T1000 (cell line): Measurements from ENCODE around the gene ZNF8.
A peak's percentile ranks its signal among the peaks of the same experiment; 100 is the strongest.
"Not testable (repeated sequence)": the region's sequence is repeated elsewhere in the genome, so short reads cannot be mapped to it uniquely, and the experiment has no call there.

ENCODE experiments used
- DNase-seq: peaks from one replicate; lab custom pipeline; 2025; ENCODE audit warnings: mixed read lengths; lab: John Stamatoyannopoulos, UW

Gene ZNF8

DNA sequence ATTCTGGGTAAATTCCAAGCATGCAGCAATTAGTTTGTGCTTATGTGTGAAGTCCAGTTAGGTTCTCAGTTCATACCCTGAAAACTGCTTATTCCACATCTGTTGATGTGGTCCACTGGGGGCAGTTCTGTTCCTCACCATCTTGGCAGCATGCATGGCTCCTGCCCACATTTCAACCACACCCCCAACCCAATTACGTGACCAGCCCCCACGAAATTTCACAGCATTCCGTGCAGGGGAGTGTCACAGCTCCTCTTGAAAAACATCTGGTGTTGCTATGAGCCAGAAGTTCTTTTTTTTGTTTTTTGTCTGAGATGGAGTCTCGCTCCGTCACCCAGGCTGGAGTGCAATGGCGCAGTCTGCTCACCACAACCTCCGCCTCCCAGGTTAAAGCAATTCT lies 17.3 kb downstream of the ZNF8 start:
- DNase-seq, result no peak

DNA sequence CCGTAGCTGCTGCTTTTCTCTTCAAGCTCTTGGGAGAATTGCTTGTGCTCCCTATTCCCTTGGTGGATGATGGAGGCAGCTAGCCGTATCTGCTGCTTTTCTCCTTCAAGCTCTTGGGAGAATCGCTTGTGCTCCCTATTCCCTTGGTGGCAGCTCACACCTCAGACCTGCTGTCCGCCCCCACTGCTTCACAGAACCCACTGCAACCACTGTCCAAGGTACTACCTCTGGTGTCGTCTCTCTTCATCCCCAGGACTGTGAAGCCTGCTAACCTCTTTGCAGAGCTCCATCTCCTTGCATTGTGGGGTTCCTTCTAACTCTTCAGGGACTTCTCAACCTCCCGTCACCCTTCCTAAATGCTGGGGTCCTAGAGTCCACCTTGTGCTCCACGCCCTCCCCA lies 21.9 kb downstream of the ZNF8 start:
- no peak for DNase-seq

DNA sequence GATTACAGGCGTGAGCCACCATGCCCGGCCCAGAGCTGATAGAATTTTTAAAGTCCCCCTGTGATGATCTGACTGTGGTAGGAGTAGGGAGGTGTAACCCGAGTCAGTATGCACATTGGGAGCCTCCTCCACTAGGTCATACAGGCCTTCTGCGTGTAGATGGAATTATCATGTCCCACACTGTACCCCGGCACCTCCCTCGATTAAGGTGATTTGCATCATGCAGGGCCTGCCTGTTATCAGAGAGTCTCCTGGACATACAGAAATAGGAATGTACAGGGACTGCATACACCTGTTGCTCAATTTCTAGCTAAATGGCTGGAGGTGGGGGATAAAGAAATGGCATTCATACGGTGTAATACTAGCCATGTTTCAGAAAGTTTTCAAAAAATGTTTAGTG lies 25.5 kb downstream of the ZNF8 start:
- no peak for DNase-seq

DNA sequence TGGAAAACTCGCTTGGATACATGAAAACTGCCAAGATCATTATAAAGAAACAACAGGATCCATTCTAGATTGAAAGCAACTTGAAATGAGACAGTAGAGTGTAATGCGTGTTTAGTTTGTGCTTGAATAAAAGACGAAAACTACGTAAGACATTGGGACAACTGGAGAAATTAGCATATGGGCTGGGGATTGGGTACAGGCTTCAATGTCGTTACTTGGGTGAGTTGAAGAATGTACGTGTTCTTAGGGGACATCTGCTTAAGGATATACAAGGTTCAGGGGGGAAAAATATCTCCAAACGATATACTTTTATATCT lies 26.0 kb downstream of the ZNF8 start:
- no peak for DNase-seq

DNA sequence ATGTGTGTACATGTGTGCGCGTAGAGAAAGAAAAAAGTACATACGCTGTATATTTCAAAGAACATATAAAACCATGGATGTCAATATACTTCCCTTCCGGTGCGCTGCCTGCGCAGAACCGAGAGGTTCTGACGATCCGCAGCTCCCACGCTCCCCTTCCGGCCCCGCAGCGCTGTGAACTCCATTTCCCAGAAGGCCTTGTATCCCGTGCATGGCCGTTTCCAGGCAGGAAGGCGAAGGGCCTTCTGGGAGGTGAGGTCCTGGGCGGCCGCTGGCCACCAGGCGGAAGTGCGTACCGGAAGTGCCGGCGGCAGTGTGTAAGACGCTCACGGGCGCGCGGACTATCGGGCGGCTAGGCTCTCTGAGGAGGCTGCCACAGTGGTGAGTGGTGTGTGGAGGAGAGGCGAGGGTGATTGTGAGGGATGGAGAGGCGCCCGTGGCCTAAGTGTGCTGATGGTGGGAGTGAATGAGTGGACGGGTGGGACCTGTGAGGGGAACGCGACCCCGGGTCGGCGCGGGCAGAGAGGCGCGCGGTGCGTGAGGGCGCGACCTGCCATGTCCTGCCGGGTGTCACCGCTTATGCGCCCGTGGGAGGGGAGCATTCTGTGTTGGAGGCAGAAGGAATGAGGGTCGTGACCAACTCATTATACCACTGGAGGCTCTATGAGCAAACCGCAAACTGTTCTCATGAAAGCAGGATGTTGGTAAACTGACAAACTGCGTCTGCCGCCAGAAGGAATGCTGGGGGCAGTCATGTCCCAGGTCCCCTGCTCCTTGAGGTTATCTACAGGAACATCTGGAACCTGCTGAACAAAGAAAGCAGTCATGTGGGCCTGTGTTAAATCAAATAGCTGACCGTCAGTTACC lies 26.5 kb downstream of the ZNF8 start, which contains the start of gene ERVK3-1:
Gene ERVK3-1 (plus strand): TSS at position 313 of the 867 bp plus-strand sequence. CDS start 6,792 bp downstream, outside the sequence.
- DNase-seq, result peak; percentile 82

DNA sequence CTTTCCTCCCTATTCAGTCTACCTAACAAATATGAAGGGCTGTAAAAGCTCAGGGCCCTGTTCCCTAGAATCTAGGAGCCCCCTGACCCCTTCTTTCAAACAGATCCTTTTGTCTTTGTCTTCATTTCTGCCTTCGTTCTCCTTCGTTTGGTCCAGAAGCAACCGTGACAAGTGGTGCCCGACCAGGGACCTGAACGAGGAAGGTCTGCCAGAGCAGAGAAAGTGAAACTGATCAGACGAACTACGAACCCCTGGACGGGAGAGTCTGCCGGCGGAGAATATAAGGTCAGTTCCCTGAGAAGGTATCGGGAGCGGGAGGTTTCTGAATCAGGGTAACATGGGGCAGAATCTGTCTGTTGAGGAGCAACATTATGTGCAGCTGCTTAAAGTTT lies 27.2 kb downstream of the ZNF8 start:
- no peak for DNase-seq

DNA sequence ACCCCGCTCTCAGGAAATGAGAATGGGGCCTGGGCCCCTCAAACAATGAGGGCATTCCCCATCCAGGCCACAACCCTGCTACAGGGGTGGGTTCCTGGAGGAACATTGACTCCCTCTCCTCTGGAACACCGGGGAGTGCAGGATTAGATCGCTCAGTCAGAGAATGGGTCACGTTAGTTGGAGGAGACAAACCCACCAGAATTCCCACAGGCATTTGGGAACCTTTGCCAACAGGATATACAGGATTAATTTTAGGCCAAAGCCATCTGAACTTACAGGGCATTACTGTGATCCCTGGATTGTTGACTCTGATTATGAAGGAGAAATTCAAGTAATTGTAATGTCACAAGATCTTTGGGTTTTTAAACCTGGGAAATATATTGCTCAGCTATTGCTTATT lies 29.0 kb downstream of the ZNF8 start:
- DNase-seq, result no peak

DNA sequence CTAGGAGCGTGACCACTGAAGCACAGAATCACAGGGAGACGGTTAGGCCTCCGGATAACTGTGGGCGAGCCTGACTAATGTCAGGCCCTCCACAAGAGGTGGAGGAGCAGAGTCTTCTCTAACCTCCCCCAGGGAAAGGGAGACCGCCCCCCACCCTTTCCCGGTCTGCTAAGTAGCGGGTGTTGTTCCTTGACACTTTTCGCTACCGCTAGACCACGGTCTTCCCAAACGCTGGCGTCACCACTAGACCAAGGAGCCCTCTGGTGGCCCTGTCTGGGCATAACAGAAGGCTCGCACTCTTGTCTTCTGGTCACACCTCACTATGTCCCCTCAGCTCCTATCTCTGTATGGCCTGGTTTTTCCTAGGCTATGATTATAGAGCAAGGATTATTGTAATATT lies 31.9 kb downstream of the ZNF8 start:
- not testable (repeated sequence) for DNase-seq

DNA sequence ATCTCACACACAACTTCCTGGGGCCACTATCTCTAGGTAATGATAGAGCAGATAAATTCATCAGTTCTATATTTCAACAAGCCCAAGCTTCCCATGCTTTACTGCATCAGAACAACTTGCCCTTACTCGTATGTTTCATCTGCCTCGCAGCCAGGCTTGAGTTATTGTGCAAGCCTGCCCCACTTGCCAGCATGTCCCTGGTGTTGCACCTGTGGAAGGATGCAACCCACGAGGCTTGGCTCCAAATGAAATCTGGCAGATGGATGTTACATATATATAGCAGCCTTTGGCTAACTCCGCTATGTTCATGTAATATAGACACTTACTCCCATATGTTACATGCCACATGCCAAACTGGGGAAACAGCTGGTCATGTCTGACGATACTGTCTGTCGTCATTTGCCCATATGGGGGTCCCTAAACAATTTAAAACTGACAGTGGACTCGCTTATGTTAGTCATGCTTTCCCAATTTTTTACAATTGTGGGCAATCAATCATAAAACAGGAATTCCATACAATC lies 32.6 kb downstream of the ZNF8 start:
- no peak for DNase-seq

DNA sequence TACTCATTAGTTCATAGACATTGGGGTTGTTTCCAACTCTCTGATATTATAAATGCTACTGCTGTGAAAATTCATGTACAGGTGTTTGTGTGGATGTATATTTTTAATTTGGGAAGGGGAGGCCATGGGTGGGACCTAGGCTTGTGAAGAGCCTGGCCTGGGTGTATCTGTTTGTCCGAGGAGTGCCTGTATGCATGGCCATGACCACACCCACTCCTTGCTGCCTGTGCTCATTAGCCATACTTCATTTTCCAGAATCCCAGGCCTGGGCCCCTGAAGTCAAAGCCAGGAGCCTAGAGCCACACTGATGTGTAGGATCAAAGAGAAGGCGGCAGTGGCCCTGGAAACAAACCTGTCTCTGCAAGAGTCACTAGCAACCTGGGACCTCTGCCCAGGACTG lies 36.8 kb downstream of the ZNF8 start:
- DNase-seq, result no peak

DNA sequence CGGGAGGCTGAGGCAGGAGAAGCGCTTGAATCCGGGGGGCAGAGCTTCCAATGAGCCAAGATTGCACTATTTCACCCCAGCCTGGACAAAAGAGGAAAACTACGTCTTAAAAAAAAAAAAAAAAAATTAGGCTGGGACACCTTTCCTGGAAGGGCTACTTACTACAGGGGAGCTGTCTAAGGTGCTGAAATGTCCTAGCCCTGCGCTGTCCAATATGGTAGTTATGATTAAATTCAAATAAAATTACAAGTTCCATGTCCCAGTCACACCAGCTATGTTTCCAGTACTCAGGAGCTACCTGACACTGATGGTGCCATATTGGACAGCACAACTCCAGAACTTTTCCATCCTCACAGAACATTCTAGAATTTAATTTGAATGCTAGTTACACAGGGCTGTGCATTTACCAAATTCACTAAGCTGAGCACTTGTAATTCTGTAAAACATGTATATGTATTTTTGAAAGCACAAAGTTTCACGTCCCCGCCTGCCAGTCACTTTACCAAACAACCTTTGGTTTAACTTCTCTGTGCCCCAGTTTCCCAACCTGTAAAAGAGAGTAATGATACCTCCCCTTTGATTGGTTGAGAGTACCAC lies 38.8 kb downstream of the ZNF8 start:
- DNase-seq, result no peak

DNA sequence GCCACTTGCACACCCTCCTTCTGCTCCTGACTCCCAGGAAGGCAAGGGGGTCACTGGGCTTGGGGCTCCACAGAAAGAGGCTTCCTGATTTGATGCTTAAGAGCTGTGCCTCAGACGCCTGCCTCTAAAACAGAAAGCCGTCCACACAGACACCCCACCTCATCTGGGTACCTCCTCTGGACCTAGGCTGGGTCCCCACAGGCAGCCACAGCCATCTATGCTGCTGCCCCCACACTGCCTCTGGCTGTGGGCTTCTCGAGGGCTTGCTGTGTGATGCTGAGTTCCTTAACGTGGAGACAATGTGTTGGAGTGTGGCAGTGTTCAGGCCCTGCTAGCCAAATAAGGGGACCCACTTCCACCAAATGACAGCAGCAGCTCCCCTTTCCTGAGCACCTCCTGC lies 39.5 kb downstream of the ZNF8 start:
- DNase-seq, result no peak

DNA sequence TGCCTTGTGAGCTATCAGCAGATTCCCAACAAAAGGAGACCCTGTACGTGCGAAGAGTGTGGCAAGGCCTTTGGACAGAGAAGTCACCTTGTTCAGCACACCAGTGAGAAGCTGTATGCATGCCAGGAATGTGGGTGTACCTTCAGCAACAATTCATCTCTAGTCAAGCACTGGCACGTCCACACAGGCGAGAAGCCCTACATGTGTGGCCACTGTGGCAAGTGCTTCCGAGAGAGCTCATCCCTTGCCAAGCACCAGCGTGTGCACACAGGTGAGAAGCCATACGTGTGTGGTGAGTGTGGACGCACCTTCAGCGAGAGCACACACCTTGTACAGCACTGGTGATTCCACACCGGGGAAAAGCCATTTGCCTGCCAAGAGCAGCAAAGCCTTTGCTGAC lies 40.5 kb downstream of the ZNF8 start:
- DNase-seq, result no peak

DNA sequence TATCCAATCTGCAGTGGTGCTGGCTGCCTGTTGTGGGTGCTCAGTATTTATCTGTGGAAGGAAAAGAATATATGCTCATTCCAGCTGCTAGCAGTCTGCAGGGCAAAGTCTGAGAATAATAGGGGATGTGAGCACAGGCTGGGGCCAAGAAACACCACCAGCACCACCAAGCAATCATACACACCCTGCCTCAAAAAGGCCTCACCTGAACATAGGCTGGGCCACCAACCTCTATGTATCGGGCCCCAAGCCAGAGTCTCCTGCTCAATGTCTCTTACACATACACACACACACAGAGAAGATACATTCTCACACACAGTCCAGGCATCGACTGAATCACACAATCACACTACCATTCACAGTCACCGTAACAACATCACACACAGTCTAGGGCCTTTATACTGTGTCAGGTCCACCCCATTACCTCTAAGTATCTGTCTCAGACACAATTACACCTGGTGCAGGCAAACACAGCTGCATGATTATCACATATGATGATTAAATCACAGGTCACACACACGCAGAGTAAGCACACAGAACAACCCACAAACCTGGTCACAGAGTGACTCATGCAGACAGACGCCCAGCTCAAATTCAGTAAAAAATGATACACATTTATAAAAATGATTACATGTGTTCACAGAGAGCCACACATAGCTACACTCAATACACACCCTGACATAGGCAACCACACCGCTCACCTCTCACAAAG lies 46.7 kb downstream of the ZNF8 start:
- no peak for DNase-seq

DNA sequence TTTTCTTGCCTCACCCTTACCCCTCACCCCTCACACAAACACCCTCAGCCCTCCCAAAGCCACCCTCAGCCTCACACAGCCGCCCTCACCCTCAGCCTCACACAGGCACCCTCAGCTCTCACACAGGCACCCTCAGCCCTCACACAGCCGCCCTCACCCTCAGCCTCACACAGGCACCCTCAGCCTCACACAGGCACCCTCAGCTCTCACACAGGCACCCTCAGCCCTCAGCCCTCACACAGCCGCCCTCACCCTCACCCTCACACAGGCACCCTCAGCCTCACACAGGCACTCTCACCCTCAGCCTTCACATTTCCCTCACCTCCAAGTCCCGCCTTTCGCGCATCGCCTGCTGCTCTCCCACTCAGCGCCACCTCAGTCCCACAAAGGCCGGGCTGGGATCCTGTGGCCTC lies 47.8 kb downstream of the ZNF8 start:
- no peak for DNase-seq

DNA sequence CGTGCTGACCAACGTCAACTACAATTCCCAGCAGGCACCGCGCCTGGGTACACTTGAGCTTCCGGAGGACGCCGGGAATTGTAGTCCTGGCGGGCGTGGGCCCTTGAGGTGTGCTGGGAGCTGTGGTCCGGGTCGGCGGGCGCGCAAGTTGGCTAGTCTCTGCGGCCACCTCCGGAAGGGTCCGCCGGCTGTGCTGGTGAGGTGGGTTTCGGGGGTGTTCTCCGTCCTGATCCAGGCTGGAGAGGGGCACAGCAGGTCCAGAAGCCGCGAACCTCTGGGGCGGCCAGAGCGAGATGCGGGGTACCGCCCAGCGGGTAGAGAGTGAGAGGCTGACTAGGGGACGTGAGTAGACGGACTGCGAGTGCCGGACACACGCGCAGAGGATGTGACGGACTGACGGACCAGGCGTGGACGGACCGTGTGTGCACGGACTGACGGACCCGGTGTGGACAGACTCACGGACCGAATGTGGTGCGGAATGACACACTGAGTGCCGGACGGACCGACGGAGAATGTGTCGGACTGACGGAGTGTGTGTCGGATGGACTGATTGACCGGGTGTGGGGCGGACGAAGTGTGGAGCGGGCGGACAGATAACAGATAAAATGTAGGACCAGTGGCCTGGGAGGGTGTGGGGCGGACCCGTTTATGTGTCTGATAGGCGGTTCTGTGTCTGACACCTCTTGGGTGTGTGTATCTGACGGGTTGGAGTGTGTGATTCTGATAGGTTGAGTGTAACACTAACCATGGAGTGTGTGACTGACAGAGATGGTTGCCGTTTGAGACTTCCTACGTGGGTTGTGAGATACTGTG lies 48.4 kb downstream of the ZNF8 start, which contains the start of gene ZSCAN22:
Gene ZSCAN22 (plus strand): TSS at position 81 of the 813 bp plus-strand sequence. CDS start 7,809 bp downstream, outside the sequence.
- DNase-seq, result peak; percentile 79

DNA sequence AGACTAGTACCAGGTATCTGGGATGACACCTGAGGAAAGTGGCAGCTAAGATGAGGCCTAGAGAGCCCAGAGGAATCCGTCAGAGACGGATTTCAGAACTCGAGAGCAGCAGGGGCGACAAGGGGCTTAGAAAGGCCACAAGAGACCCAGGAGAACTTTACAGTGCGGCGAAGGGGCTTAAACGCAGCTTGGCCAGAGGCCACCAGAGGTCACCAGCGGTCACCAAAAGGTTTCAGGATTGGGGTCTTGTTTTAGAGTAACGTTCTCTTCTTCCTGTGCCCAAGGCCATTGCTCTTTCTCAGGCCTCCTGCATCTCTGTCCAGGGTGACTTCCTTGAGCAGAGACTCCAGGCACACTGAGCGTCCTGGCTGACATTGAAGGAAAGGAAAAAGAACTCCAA lies 50.2 kb downstream of the ZNF8 start:
- DNase-seq, result no peak

DNA sequence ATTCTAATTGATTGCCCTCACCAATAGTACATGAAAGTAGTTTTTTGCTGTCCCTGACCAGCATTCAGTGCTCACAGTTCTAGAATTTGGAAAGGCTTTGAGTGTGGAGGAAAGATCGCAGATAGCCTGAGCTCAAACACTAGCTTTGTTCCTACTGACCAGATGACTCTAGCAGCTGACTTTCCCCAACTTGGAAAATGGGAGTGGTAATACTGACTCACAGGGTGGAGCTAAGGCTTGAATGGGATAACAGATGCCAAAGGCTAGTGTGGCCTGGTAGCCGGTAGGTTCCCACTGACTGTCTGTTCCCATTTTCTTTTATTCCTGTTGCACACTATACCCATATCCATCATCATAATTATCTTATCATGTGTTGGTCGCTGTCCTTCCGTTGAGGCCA lies 51.7 kb downstream of the ZNF8 start:
- no peak for DNase-seq

DNA sequence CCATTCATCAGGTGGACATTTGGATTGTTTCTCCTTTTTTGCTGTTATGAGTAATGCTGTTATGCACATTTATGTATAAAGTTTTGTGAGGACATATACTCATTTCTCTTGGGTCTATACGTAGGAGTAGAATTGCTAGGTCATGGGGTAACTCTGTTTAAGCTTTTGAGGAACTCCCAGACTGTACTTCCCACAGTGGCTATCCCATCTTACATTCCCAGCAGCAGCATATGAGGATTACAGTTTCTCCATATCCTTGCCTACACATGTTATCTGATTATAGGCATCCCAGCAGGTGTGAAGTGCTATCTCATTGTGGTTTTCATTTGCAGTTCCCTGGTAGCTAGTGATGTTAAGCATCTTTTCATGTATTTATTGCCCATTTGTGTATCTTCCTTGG lies 53.9 kb downstream of the ZNF8 start:
- no peak for DNase-seq

DNA sequence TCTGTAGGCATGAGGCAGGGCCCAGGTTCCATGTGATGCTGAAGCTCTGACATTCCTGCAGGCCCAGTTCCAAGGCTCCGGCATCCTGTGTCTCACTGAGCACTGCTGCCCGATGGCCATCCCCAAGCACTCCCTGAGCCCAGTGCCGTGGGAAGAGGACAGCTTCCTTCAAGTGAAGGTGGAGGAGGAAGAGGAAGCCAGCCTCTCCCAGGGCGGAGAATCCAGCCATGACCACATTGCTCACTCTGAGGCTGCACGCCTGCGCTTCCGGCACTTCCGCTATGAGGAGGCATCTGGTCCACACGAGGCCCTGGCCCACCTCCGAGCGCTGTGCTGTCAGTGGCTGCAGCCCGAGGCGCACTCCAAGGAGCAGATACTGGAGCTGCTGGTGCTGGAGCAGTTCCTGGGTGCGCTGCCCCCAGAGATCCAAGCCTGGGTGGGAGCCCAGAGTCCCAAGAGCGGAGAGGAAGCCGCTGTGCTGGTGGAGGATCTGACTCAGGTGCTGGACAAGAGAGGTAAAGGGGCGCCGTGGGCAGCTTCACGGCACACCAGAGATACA lies 56.0 kb downstream of the ZNF8 start:
- no peak for DNase-seq

DNA sequence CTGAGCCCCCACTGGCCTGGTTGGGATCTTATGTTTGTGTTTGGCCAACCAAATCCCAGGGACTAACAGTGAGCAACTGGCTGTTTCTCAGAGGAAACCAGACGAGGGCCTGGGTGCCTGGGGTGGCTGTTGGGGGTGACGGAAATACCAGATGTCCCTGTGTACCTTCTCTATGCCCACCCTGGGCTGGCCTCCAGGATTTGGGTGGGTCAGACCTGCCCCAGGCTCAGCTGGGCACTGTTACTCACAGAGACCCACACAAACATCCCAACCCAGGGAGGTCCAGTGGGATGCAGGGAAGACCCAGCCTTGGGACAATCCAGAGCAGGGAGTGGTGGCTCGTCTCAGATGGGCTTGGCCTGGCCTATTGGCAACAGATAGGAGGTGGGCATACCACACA lies 56.9 kb downstream of the ZNF8 start:
- no peak for DNase-seq

DNA sequence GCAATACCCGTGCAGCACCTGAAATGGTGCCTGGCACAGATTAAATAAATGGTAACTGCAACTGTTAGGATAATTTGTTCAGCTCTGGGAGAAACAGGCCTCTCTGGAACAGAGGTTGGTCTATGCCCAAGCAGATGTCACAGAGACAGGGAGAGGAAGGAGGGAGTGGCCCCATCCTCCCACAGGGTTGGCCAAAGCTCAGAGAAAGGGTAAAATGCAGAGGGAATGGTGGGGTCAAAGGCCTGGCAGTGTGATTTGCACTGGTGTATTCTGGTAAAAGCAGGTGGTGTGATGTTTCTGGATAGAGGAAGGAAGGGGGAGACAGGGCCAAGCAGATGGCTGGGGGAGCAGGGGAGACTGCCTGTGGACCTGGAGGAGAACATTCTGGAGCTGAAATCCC lies 57.5 kb downstream of the ZNF8 start:
- no peak for DNase-seq
